ENCODE data around the gene RNF182.
A peak's percentile ranks its signal among the peaks of the same experiment; 100 is the strongest.
"Not testable (repeated sequence)": the region's sequence is repeated elsewhere in the genome, so short reads cannot be mapped to it uniquely, and the experiment has no call there.

Gene RNF182, protein sequence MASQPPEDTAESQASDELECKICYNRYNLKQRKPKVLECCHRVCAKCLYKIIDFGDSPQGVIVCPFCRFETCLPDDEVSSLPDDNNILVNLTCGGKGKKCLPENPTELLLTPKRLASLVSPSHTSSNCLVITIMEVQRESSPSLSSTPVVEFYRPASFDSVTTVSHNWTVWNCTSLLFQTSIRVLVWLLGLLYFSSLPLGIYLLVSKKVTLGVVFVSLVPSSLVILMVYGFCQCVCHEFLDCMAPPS

GRCh38 chr6:13924949-13925881, at the start of gene RNF182:
Gene RNF182, plus strand, starts transcription at chr6:13924952. Its CDS starts 52,168 bp downstream, at chr6:13977120.
- DNase-seq = peak in 3 of 42 donors; percentile 13 to 52 (median 33)

DNA sequence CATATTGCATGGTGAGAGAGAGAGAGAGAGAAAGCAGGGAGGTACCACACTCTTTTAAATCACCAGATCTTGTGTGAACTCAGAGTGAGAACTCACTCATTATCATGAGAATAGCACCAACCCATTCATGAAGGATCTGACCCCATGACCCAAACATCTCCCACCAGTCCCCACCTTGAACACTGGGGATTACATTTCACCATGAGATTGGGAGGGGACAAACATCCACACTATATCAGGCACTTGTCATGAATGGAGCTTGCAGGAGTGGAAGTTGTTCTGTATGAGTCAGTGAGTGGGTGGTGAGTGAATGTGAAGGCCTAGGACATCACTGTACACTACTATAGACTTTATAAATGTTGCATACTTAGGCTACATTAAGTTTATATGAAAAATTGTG, 47.7 kb upstream of the RNF182 start:
- no peak for DNase-seq
- intact Hi-C loops (cut with DNase I) = no loop called here

More at GRCh38 chr6:13924949-13925881, at the start of gene RNF182:
- intact Hi-C loops (cut with DNase I) = no loop called here

GRCh38 chr6:13880061-13880663, 44.6 kb upstream of the RNF182 start:
- intact Hi-C loops (cut with DNase I); DNase-seq: not testable (repeated sequence)

DNA sequence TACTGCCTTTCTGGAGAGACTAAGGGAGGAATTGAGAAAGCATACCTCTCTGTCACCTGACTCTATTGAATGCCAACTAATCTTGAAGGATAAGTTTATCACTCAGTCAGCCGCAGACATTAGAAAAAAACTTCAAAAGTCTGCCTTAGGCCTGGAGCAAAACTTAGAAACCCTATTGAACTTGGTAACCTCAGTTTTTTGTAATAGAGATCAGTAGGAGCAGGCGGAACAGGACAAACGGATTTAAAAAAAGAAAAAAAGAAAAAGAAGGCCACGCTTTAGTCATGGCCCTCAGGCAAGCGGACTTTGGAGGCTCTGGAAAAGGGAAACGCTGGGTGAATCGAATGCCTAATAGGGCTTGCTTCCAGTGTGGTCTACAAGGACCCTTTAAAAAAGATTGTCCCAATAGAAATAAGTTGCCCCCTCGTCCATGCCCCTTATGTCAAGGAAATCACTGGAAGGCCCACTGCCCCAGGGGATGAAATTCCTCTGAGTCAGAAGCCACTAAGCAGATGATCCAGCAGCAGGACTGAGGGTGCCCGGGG, 43.1 kb upstream of the RNF182 start:
- intact Hi-C loops (cut with DNase I) = no loop called here
- DNase-seq = no peak

- intact Hi-C loops (cut with DNase I) = no loop called here
- DNase-seq = no peak
These were observed 40.8 kb upstream of the RNF182 start for GRCh38 chr6:13883966-13884365.

DNA sequence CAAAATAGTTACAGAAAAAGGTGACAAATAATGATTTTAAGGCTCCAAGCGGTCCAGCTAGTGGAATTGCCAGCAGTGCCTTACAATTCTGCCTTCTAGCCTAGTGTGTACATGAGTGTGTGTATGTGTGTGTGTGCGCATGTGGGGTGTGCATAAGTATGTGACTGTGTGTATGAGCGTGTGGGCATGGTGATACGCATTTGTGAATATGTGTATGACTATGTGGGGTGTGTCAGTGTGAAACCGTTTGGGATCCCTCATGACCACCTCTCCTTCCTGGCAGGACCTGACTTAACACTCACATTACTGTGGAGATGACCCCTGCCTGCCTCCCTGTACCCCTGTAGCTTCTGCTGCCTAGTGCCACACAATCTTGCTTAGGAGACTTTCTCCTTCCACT, 40.4 kb upstream of the RNF182 start:
- DNase-seq = no peak
- intact Hi-C loops (cut with DNase I) = no loop called here

DNA sequence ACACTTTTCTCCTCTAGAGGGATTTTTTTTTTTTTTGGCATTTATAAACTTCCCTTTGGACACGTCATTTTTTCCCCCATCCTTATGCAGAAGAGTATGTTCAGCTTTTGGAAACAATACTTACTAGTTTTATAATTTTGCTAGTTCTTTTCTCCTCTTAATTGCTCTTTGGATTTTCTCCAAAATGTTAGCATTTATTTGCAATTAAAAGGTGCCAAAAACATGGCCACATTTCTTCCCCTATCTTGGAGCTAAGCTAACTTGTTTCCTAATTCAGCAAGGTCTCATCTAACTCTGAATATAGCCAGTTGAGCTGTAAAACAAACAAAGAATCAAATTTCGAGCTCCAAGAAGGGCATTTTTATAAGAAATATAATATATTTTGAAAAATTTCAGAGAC, 39.2 kb upstream of the RNF182 start:
- intact Hi-C loops (cut with DNase I) = no loop called here
- no peak for DNase-seq

DNA sequence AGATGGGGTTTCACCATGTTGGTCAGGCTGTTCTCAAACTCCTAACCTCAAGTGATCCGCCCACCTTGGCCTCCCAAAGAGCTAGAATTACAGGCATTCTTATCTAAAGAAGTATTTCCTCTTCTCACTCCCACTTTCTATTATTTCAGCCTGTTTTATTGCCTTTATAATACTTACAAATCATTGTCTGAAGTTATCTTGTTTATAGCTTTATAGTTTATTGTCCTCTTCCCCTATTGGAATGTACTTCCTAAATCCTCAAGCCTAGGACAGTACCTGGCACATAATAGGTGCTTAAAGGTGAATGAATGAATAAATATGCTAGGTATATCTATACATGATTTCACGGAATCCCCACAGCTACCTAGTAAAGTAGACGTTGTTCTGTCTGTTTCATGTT, 37.8 kb upstream of the RNF182 start:
- no peak for DNase-seq
- intact Hi-C loops (cut with DNase I) = no loop called here

- peak in 7 of 42 donors; percentile 13 to 57 (median 31) for DNase-seq
- intact Hi-C loops (cut with DNase I) = no loop called here
These were observed 32.6 kb upstream of the RNF182 start for GRCh38 chr6:13892017-13892645.

DNA sequence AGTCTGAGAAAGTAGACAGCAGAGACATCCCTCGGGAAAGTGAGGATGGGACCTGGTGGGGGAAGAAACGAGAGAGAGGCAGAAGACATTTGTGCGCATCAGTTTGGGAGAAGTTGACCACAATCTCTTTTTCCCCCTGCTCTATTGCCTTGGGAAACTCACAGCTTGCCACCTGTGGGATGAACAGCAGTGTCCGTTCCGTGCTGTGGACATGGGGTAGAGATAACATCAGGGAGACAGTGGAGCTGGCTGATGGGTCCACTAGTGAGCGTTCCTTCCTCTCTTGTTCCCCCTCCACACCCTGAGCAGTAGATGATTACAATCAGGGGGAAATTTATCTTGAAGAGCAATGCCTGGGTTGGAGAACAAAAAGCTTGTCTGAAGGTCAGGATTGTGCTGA, 21.8 kb upstream of the RNF182 start:
- intact Hi-C loops (cut with DNase I) = loop anchor here (10.0 kb wide), 1 partner anchor 162 kb away; no protein-coding TSS in a partner anchor
- DNase-seq = no peak

DNA sequence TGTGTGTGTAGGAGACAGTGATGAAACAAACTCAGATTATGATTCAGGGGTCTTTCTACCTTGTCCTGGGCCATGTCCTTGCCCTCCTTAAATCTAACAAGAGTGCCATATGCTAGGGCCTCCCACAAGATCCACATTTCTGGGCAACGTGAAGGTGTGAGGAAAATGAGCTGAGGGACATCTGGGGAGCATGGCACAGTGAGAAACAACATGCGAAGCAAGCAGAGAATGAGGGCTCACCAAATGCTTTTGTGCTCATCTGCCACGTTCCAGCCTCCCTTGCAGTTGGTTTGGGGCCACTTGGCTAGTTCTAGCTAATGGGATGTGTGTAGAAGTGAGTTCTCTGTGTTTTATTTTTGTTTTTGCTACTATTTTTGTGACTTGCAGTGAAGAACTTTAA, 21.4 kb upstream of the RNF182 start:
- DNase-seq = no peak
- intact Hi-C loops (cut with DNase I) = loop anchor here (10.0 kb wide), 1 partner anchor 161 kb away; no protein-coding TSS in a partner anchor

- DNase-seq = no peak
- intact Hi-C loops (cut with DNase I) = loop anchor here (10.0 kb wide), 1 partner anchor 158 kb away; no protein-coding TSS in a partner anchor
These were observed 17.8 kb upstream of the RNF182 start for GRCh38 chr6:13907001-13907350.

DNA sequence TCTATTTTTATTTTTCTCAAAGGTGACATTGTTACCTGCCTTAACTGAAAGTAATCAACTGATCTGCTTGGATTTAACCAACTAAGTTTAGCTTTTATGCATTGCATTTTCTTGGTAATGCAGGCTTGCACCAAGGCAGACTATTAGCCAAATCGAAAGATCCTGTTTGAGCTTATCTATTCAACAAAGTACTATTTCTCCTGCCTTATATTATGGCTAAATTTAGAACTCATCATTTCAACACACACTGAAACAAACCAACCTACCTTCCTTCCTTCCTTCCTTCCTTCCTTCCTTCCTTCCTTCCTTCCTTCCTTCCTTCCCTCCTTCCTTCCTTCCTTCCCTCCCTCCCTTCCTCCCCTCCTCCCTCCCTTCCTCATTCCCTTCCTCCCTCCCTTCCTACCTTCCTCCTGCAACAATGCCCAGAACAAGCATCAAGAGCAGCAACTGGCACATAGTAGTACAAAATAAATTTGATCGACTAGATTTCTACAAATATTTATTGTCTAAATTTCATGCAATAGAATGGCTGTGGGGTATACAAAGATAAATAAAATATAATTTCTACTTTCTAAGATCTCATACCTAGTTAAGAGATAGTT, 17.0 kb upstream of the RNF182 start:
- DNase-seq = no peak
- intact Hi-C loops (cut with DNase I) = loop anchor here (10.0 kb wide), 1 partner anchor 157 kb away; no protein-coding TSS in a partner anchor

- intact Hi-C loops (cut with DNase I) = loop anchor here (10.0 kb wide), 1 partner anchor 156 kb away; no protein-coding TSS in a partner anchor
- DNase-seq = peak in 31 of 42 donors; percentile 11 to 75 (median 51)
These were observed 15.8 kb upstream of the RNF182 start for GRCh38 chr6:13908955-13909381.

- DNase-seq = no peak
- intact Hi-C loops (cut with DNase I) = no loop called here
These were observed 14.3 kb upstream of the RNF182 start for GRCh38 chr6:13910443-13910842.

GRCh38 chr6:13911337-13911736, 13.4 kb upstream of the RNF182 start:
- DNase-seq = no peak
- intact Hi-C loops (cut with DNase I) = no loop called here

DNA sequence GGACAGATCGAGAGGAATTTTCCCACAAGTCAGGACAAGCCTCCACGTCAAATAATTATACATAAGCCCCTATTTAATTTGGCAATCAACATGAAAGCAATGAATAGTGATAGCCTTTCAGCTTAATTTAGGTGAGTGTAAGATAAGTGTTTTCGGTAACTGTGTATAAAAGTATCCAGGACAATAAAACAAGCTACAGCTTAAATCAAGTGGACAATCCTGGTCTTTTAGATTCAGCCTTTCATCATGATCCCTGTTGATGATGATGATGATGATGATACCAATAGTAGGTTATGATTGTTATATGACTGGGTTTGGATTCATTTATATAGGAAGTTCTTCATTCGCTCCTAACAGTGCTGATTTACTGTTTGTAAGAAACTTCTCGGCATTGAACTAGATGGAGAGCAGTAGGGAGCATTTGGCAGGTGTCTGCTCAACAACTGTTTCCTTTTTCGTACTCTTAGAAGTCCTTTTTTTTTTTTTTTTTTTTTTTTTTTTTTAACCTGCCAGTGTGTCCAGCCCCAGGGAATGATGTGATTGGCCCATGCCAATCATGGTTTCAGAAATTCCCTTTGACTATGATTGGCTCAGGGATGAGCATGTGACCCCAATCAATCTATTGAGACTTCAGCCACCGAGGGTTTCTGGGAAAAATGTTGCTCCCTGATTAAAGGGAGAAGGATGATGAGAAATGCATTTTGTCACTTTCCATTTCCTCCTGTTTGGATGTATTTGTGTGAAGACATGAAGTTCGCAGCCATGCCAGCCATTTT, 11.3 kb upstream of the RNF182 start:
- DNase-seq = no peak
- intact Hi-C loops (cut with DNase I) = no loop called here

GRCh38 chr6:13914351-13914750, 10.4 kb upstream of the RNF182 start:
- peak in 2 of 42 donors; percentile 23 to 41 for DNase-seq
- intact Hi-C loops (cut with DNase I) = no loop called here

Measured in head of caudate nucleus (tissue), 42 donors.